Measurements from ENCODE around the gene BABAM2. TPM values are rescaled to one million over a fixed set of nuclear protein-coding genes. Genes with fewer than 3 reads are reported as not detected.

The BABAM2 gene
- total and polyA plus RNA-seq, 10 of the 15 experiments (the other 5 are each of a cell fraction or from before 2014, with no cell fraction given): 30.7 to 59.9 (median 44.5) TPM

GRCh38 chr2:28352104-28352503 is 461.6 kb downstream of the BABAM2 start (continued):
- no peak for TF ChIP-seq BCLAF1 (IDR thresholded peaks at IDR 0.05)
- no peak for TF ChIP-seq MEF2A (IDR thresholded peaks at IDR 0.05; ENCODE audit: insufficient read depth, low read depth, low read length)
- TF ChIP-seq RB1 (IDR thresholded peaks at IDR 0.05; ENCODE audit: borderline replicate concordance): no peak
- no peak for TF ChIP-seq TCF12 (IDR thresholded peaks at IDR 0.05; ENCODE audit: low read depth, low read length)
- no peak for TF ChIP-seq ZNF622 (IDR thresholded peaks at IDR 0.05)
- no peak for TF ChIP-seq E2F4 (IDR thresholded peaks at IDR 0.05; ENCODE audit: low read depth, low read length)
- no peak for TF ChIP-seq CBFB (IDR thresholded peaks at IDR 0.05; ENCODE audit: low read depth)
- no peak for TF ChIP-seq KLF5 (IDR thresholded peaks at IDR 0.05; ENCODE audit: partially characterized antibody)
- no peak for TF ChIP-seq GABPA (IDR thresholded peaks at IDR 0.05; ENCODE audit: low read depth)
- TF ChIP-seq NR2F1 (conservative IDR thresholded peaks at IDR 0.05): no peak
- no peak for TF ChIP-seq ETV6 (conservative IDR thresholded peaks at IDR 0.05 in 1 of 2, IDR thresholded peaks at IDR 0.05 in 1 of 2; ENCODE audit: borderline replicate concordance in 1 of 2, low read depth in 1 of 2)
- TF ChIP-seq ZNF274 (IDR thresholded peaks at IDR 0.05; ENCODE audit: insufficient read depth, insufficient read length): no peak
